Left lobe of liver (tissue), 2 donors: Measurements from ENCODE around the gene CFD. TPM values are rescaled to one million over a fixed set of nuclear protein-coding genes. Genes with fewer than 3 reads are reported as not detected.

ENCODE experiments used
- ATAC-seq: fragments of 200-7000 bp; cut with Tn5 transposase; one replicate; pipeline ENCODE4 v1.9.1; 2020; ENCODE audit warnings: mild to moderate bottlenecking, moderate library complexity
- DNase-seq: peaks from one replicate; pipeline ENCODE4 v3.0.0-alpha.2; 2020; ENCODE audit warnings: low spot score
- total RNA-seq: library from RNA; stranded (reverse); gene quantifications from one replicate; pipeline ENCODE4 v1.2.1, GENCODE V29; 2021
- donor health status: DM: no; HTN: no; CAD: no; lungs with moderate emphysema.
- donor health status: DM: no; HTN: yes; CAD: no.

Gene CFD
- total RNA-seq, 1 donor from 2014 or later, result 6.1 TPM

DNA sequence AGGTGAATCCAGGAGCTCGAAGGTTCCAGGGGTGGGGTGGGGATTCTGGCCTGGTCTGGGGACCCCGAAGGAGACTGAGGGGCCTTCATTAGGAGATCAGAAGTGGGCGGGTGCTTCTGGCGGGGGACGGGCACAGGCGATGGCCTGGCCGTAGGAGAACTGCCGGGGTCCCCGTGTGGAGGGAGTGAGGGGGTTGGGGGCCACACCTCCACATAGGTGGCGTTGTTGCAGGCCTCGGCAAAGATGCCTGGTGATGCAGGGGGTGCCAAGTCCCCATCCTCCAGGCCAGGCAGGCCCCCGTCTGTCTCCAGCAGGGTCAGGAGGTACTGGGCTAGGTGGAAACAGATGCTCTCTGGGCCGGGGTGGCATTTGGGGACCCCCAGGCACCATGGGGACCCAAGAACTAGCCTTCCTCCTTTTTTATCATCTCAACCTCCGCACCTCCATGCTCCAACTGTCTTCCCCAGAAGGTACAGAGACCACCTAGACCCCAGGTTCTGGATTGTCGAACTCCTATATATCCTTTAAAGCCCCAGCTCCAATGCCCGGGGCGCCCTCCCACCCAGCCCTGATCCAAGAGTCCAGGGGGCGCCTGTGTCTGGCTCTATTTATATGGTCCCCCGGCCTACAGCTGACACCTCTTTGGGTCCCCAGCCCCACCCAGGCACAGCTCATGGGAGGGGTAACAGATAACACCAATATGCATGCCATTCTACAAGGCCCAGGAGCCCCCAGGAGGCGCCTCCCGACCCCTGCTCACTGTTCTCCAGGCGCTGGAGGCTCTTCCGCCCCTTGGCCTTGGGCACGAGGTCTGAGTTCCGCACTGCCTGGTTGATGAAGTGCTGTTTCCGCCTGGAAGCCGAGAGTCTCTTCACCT lies 42.0 kb downstream of the CFD start:
- DNase-seq (no peak), ATAC-seq (no peak)

GRCh38 chr19:902093-902370 lies 42.6 kb downstream of the CFD start:
- DNase-seq, result no peak

DNA sequence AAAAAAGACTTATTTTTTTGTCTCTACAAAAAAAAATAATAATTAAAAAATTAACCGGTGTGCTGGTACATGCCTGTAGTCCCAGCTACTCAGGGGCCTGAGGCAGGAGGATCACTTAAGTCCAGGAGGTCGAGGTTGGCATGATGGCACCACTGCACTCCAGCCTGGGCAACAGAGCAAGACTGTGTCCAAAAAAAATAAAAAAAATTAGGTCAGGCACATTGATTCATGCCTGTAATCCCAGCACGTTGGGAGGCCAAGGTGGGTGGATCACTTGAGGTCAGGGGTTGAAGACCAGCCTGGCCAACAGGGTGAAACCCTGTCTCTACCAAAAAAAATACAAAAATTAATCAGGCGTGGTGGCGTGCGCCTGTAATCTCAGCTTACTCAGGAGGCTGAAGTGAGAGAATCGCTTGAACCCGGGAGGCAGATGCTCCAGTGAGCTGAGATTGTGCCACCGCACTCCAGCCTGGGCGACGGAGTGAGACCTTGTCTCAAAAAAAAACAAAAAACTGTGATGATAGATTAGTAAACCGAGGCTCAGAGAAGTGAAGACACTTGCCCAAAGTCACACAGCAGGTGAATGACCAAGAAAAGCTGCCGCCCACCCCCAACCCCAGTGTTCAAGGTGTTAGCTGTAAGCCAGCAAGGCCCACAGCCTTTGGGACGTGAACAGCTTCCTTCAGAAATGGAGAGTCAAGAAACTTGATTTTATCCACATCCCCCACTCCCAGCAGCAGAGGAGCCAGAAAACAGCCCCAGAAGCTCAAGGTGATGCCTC lies 43.2 kb downstream of the CFD start:
- ATAC-seq, result peak; percentile 90
- peak; percentile 81 for DNase-seq

More at GRCh38 chr19:902093-902370, 42.6 kb downstream of the CFD start:
- no peak for ATAC-seq

GRCh38 chr19:903266-903797 lies 43.9 kb downstream of the CFD start:
- DNase-seq, result no peak
- ATAC-seq, result no peak

DNA sequence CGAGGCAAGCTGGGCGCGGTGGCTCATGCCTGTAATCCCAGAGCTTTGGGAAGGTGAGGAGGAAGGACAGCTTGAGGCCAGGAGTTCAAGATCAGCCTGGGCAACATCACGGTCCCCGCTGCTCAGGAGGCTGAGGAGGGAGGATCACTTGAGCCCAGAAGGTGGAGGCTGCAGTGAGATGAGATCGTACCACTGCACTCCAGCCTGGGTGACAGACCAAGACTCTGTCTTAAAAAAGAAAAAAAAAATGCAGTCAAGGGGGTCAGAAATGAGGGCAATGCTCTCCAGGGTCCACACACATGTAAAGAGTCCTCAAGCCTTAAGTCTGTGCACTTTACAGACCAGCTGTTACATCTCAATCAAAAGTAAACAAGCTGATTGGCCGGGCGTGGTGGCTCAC lies 45.1 kb downstream of the CFD start:
- ATAC-seq, result no peak
- DNase-seq, result no peak

DNA sequence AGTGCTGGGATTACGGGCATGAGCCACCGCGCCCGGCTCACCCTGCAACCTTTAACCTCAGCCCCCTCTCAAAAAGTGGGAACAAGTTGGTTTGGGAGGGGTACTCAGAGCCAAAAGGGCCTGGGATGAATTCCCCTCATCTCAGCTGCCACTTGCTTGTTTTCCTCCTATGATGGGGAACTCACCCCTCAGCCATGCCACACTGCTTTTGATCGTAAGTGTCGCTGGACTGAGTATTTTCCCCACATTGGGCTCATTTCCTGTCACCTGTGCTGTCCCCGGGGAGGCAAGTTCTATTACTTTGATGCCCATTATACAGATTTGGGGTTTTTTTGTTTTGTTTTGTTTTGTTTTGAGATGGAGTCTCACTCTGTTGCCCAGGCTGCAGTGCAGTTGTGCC lies 47.0 kb downstream of the CFD start:
- DNase-seq (no peak), ATAC-seq (no peak)

DNA sequence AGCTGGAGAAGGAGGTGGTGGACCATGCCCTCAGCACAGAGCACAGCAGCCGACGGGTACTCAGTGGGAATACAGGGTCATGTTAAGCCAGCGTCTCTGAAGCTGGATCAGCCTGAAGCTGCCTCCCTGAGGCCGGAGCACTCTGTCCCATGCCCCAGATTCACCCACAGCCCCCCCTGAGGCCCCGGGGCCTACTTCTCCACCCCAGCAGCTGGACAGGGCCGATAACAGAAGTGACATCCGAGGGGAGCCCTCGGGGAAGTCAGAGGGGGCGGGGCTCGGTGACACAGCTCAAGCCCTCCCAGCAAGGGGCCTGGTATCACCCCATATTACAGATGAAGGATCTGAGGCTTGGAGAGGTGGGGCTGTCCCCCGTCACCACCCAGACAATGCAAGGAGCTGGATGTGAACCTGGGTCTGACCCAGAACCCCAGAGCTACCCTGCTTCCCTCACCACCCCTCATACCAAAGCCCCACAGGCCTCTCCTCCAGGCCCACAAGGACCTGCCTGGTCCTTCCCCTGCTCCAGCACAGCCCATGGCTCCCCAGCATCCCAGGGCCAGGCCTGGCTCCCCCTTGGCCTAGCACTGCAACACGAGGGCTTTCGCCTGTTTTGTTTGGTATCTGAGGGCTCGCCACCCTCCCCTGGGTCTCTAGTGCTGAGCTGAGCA lies 47.9 kb downstream of the CFD start:
- no peak for ATAC-seq
- no peak for DNase-seq

DNA sequence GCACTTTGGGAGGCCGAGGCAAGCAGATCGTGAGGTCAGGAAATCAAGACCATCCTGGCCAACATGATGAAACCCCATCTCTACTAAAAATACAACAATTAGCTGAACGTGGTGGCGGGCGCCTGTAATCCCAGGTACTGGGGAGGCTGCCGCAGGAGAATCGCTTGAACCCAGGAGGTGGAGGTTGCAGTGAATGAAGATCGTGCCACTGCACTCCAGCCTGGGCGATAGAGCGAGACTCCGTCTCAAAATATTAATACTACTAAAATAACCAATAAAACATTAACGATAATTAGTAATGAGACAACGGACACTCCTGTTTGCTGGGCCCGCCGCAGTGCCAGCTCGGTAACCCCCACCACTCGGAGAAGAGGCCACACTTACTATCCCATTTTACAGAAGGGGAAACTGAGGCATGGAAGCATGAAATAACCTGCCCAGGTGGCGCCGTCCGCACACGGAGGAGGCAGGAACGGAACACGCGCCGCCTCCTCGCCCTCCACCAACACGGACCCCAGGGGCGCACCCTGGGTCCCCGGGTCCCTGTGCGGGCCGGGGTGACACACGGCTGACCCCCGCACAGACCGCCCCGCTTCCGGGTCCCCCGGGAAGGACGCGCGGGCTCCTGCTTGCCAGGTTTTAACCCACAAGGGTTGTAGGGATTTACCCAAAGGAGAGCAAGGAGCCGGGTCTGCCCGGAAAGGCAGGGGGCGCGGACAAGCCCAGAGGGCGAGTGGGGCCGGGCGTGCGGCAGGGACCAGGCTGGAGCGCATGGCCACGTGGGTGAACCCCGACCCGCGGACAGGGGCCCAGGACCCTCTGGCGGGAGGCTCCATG lies 52.0 kb downstream of the CFD start:
- ATAC-seq (no peak), DNase-seq (no peak)

GRCh38 chr19:912181-913079 lies 53.0 kb downstream of the CFD start:
- DNase-seq, result no peak
- no peak for ATAC-seq

Other genes with a start within 250 kb of the CFD start
- gene POLRMT, start 226.1 kb upstream of the CFD start, total RNA-seq, result 51.8 TPM
- 0.30 TPM for gene FGF22, start 219.8 kb upstream of the CFD start, total RNA-seq
- gene RNF126, start 196.4 kb upstream of the CFD start, total RNA-seq, result 22.2 TPM
- gene FSTL3, start 183.3 kb upstream of the CFD start, total RNA-seq, result 4.3 TPM
- gene PRSS57, start 164.2 kb upstream of the CFD start, total RNA-seq, result not detected
- gene PALM, start 150.7 kb upstream of the CFD start, total RNA-seq, result 6.6 TPM
- 0.18 TPM for gene MISP, start 108.6 kb upstream of the CFD start, total RNA-seq
- gene PTBP1, start 62.2 kb upstream of the CFD start, total RNA-seq, result 115 TPM
- gene PLPPR3, start 37.7 kb upstream of the CFD start, total RNA-seq, result not detected
- gene AZU1, start 31.8 kb upstream of the CFD start, total RNA-seq, result 0.60 TPM
- gene PRTN3, start 18.7 kb upstream of the CFD start, total RNA-seq, result 0.23 TPM
- 0.58 TPM for gene ELANE, start 7.4 kb upstream of the CFD start, total RNA-seq
- gene MED16, start 33.5 kb downstream of the CFD start, total RNA-seq, result 36.3 TPM
- not detected for gene RNU6-9, start 33.8 kb downstream of the CFD start, total RNA-seq
- gene R3HDM4, start 53.6 kb downstream of the CFD start, total RNA-seq, result 20.9 TPM
- gene KISS1R, start 57.7 kb downstream of the CFD start, total RNA-seq, result not detected
- gene ARID3A, start 66.4 kb downstream of the CFD start, total RNA-seq, result 3.6 TPM
- gene WDR18, start 124.7 kb downstream of the CFD start, total RNA-seq, result 34.7 TPM
- not detected for gene GRIN3B, start 140.8 kb downstream of the CFD start, total RNA-seq
- 117 TPM for gene TMEM259, start 161.5 kb downstream of the CFD start, total RNA-seq
- gene RNU6-2, start 161.9 kb downstream of the CFD start, total RNA-seq, result not detected
- gene CNN2, start 166.9 kb downstream of the CFD start, total RNA-seq, result 23.2 TPM
- 10.4 TPM for gene ABCA7, start 180.4 kb downstream of the CFD start, total RNA-seq
- gene ARHGAP45, start 207.5 kb downstream of the CFD start, total RNA-seq, result 5.1 TPM
- gene POLR2E, start 235.7 kb downstream of the CFD start, total RNA-seq, result 143 TPM
- 247 TPM for gene GPX4, start 244.3 kb downstream of the CFD start, total RNA-seq